ENCODE data around the gene APH1B.

Gene APH1B

GRCh38 chr15:63345391-63345752 is 68.0 kb downstream of the APH1B start:
- no peak overlapping the region for H3K27ac ChIP-seq (ENCODE audit: low read depth, low read length)
- H3K9me3 ChIP-seq (ENCODE audit: control insufficient read depth in 5 of 5, low read length in 5 of 5) = no peaks in the 10 kb centered on the region
- H3K27me3 ChIP-seq (ENCODE audit: control insufficient read depth in 5 of 5, insufficient read depth in 4 of 5, low read length in 5 of 5) = no peaks in the 10 kb centered on the region
- H3K9ac ChIP-seq (ENCODE audit: low read length in 5 of 5) = no peak overlapping the region
- H3K36me3 ChIP-seq (ENCODE audit: control insufficient read depth in 5 of 5, insufficient read depth in 5 of 5, low read length in 5 of 5) = no peaks in the 10 kb centered on the region
- peaks cover 13 to 31% (median 25%) of the 10 kb centered on the region in 5 donors for H3K4me1 ChIP-seq (ENCODE audit: control insufficient read depth in 5 of 5, insufficient read depth in 5 of 5, low read length in 5 of 5)
- H3K4me3 ChIP-seq (ENCODE audit: low read depth in 1 of 5, low read length in 5 of 5) = no peak overlapping the region

DNA sequence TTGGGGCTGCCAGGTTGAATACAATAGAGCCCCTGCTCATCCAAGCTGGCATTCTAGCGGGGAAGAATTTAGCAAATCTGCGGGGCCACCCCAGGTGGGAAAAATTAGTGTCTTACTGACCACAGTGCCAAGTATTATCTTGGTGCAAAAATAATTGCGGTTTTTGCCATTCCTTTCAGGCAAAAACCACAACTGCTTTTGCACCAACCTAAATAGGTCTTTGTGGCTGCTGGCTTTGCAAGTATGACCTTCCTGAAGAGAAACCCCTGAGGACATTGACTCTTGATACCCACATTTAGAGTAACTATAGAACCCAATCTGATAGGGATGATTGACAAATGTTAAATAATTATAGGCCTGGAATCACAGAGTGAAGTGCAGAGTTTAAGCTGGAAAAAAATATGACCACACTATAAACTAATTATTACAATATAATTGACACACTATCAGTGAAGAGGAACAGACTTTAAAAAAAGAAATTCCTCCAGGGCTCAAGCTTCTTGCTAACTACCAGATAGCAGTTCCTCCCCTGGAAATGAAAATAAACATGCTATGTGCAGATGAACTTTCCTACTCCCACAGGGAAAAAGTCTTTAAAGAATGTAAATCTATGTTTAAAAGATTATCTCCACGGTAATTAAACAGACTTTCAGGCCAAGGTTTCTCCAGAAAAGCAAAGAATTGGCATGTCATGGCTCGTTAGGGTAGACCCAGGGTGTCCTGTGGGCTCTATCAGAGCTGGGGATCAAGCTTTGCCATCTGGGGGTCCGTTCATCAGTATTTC is 69.9 kb downstream of the APH1B start:
- Histone ChIP-seq H3K36me3 (ENCODE audit: control insufficient read depth in 5 of 5, insufficient read depth in 5 of 5, low read length in 5 of 5) (no peaks in the 10 kb centered on the region), H3K4me1 (ENCODE audit: control insufficient read depth in 5 of 5, insufficient read depth in 5 of 5, low read length in 5 of 5) (peaks cover 13 to 35% (median 29%) of the 10 kb centered on the region in 5 donors), H3K27me3 (ENCODE audit: control insufficient read depth in 5 of 5, insufficient read depth in 4 of 5, low read length in 5 of 5) (no peaks in the 10 kb centered on the region), H3K4me3 (ENCODE audit: low read depth in 1 of 5, low read length in 5 of 5) (no peak overlapping the region), H3K9ac (ENCODE audit: low read length in 5 of 5) (no peak overlapping the region), H3K9me3 (ENCODE audit: control insufficient read depth in 5 of 5, low read length in 5 of 5) (no peaks in the 10 kb centered on the region), H3K27ac (ENCODE audit: low read depth, low read length) (no peak overlapping the region)

DNA sequence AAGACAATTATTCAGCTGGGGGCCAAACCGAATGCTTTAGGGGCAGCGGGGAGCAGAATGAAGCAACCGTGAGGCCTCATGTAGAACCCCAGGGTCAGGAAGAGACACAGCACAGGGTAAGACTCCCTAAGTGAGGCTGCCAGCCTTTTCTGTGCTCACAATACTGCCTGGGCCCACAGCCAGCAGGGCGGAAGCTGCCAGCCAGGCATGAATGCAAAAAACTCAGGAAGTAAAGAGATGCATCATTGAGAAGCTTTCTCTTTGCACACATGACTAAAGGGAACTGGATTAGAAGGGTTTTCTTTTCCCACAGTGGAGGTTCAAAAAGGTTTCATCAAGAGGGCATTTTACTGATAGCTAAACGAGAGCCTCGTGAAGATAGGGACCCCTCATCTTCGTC is 71.0 kb downstream of the APH1B start:
- Histone ChIP-seq H3K36me3 (ENCODE audit: control insufficient read depth in 5 of 5, insufficient read depth in 5 of 5, low read length in 5 of 5) (no peaks in the 10 kb centered on the region), H3K9ac (ENCODE audit: low read length in 5 of 5) (peak overlapping the region in 1 of 5 donors; percentile 8), H3K4me3 (ENCODE audit: low read depth in 1 of 5, low read length in 5 of 5) (no peak overlapping the region), H3K9me3 (ENCODE audit: control insufficient read depth in 5 of 5, low read length in 5 of 5) (no peaks in the 10 kb centered on the region), H3K27ac (ENCODE audit: low read depth, low read length) (peak overlapping the region; percentile 85), H3K4me1 (ENCODE audit: control insufficient read depth in 5 of 5, insufficient read depth in 5 of 5, low read length in 5 of 5) (peaks cover 13 to 35% (median 29%) of the 10 kb centered on the region in 5 donors), H3K27me3 (ENCODE audit: control insufficient read depth in 5 of 5, insufficient read depth in 4 of 5, low read length in 5 of 5) (no peaks in the 10 kb centered on the region)

- H3K4me1 ChIP-seq (ENCODE audit: control insufficient read depth in 5 of 5, insufficient read depth in 5 of 5, low read length in 5 of 5) = peaks cover 13 to 35% (median 29%) of the 10 kb centered on the region in 5 donors
- H3K9me3 ChIP-seq (ENCODE audit: control insufficient read depth in 5 of 5, low read length in 5 of 5) = no peaks in the 10 kb centered on the region
- H3K4me3 ChIP-seq (ENCODE audit: low read depth in 1 of 5, low read length in 5 of 5) = no peak overlapping the region
- H3K27me3 ChIP-seq (ENCODE audit: control insufficient read depth in 5 of 5, insufficient read depth in 4 of 5, low read length in 5 of 5) = no peaks in the 10 kb centered on the region
- H3K36me3 ChIP-seq (ENCODE audit: control insufficient read depth in 5 of 5, insufficient read depth in 5 of 5, low read length in 5 of 5) = no peaks in the 10 kb centered on the region
- H3K27ac ChIP-seq (ENCODE audit: low read depth, low read length) = peak overlapping the region; percentile 85
- H3K9ac ChIP-seq (ENCODE audit: low read length in 5 of 5) = no peak overlapping the region
These were observed 71.8 kb downstream of the APH1B start for GRCh38 chr15:63349156-63349555.

- Histone ChIP-seq H3K36me3 (ENCODE audit: control insufficient read depth in 5 of 5, insufficient read depth in 5 of 5, low read length in 5 of 5) (no peaks in the 10 kb centered on the region), H3K4me3 (ENCODE audit: low read depth in 1 of 5, low read length in 5 of 5) (peak overlapping the region in 1 of 5 donors; percentile 12), H3K9ac (ENCODE audit: low read length in 5 of 5) (peak overlapping the region in 1 of 5 donors; percentile 41), H3K27me3 (ENCODE audit: control insufficient read depth in 5 of 5, insufficient read depth in 4 of 5, low read length in 5 of 5) (no peaks in the 10 kb centered on the region), H3K4me1 (ENCODE audit: control insufficient read depth in 5 of 5, insufficient read depth in 5 of 5, low read length in 5 of 5) (peaks cover 13 to 35% (median 29%) of the 10 kb centered on the region in 5 donors), H3K9me3 (ENCODE audit: control insufficient read depth in 5 of 5, low read length in 5 of 5) (no peaks in the 10 kb centered on the region), H3K27ac (ENCODE audit: low read depth, low read length) (peak overlapping the region; percentile 85)
These were observed 72.2 kb downstream of the APH1B start for GRCh38 chr15:63349621-63350020.

DNA sequence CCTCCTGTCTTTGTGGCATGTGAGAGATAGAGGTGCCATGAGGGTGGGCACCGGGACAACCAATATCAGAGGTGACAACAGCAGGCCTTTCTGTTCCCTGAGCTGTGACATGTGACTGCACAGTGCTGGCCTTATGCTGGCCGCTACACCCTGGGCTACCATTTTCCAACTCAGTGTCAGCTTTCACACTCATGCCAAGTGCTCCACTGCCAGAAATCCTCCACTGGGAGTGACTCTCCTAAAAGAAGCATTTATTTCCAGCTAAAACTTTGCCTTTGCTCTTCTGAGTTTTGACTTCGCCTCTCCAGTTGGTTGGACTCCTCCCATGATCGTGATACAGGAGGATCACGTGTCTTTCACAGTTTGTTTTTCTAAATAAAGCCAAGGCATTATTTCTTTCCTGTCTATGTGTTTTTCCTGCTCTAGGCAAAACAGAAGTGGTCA is 72.8 kb downstream of the APH1B start:
- peak overlapping the region; percentile 85 for H3K27ac ChIP-seq (ENCODE audit: low read depth, low read length)
- peaks cover 13 to 35% (median 29%) of the 10 kb centered on the region in 5 donors for H3K4me1 ChIP-seq (ENCODE audit: control insufficient read depth in 5 of 5, insufficient read depth in 5 of 5, low read length in 5 of 5)
- H3K36me3 ChIP-seq (ENCODE audit: control insufficient read depth in 5 of 5, insufficient read depth in 5 of 5, low read length in 5 of 5) = no peaks in the 10 kb centered on the region
- no peak overlapping the region for H3K4me3 ChIP-seq (ENCODE audit: low read depth in 1 of 5, low read length in 5 of 5)
- no peaks in the 10 kb centered on the region for H3K9me3 ChIP-seq (ENCODE audit: control insufficient read depth in 5 of 5, low read length in 5 of 5)
- no peaks in the 10 kb centered on the region for H3K27me3 ChIP-seq (ENCODE audit: control insufficient read depth in 5 of 5, insufficient read depth in 4 of 5, low read length in 5 of 5)
- no peak overlapping the region for H3K9ac ChIP-seq (ENCODE audit: low read length in 5 of 5)

DNA sequence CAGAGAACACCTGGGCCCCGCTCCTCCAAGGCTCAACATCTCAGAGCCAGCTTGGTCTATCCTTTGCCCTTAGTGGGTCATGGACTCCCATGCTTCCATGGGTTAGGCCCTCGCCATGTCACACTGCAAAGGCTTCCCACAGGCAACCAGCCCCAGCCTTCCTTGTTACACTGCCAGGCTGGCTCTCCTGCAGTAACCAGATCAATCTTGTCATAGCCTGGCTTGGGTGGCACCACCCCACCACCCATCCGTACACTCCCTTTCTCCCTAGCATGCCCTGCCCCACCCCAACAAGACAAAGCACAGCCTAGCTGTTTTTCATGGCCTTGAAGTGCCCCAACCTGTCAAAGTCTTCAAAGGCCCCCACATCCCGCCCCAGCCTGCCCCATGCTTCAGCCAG is 73.8 kb downstream of the APH1B start:
- Histone ChIP-seq H3K4me3 (ENCODE audit: low read depth in 1 of 5, low read length in 5 of 5) (no peak overlapping the region), H3K36me3 (ENCODE audit: control insufficient read depth in 5 of 5, insufficient read depth in 5 of 5, low read length in 5 of 5) (no peaks in the 10 kb centered on the region), H3K9ac (ENCODE audit: low read length in 5 of 5) (no peak overlapping the region), H3K4me1 (ENCODE audit: control insufficient read depth in 5 of 5, insufficient read depth in 5 of 5, low read length in 5 of 5) (peaks cover 13 to 35% (median 29%) of the 10 kb centered on the region in 5 donors), H3K27me3 (ENCODE audit: control insufficient read depth in 5 of 5, insufficient read depth in 4 of 5, low read length in 5 of 5) (no peaks in the 10 kb centered on the region), H3K27ac (ENCODE audit: low read depth, low read length) (no peak overlapping the region), H3K9me3 (ENCODE audit: control insufficient read depth in 5 of 5, low read length in 5 of 5) (no peaks in the 10 kb centered on the region)

GRCh38 chr15:63352808-63353207 is 75.4 kb downstream of the APH1B start:
- Histone ChIP-seq H3K9ac (ENCODE audit: low read length in 5 of 5) (no peak overlapping the region), H3K27me3 (ENCODE audit: control insufficient read depth in 5 of 5, insufficient read depth in 4 of 5, low read length in 5 of 5) (no peaks in the 10 kb centered on the region), H3K9me3 (ENCODE audit: control insufficient read depth in 5 of 5, low read length in 5 of 5) (no peaks in the 10 kb centered on the region), H3K4me1 (ENCODE audit: control insufficient read depth in 5 of 5, insufficient read depth in 5 of 5, low read length in 5 of 5) (peaks cover 13 to 30% (median 29%) of the 10 kb centered on the region in 5 donors), H3K27ac (ENCODE audit: low read depth, low read length) (no peak overlapping the region), H3K36me3 (ENCODE audit: control insufficient read depth in 5 of 5, insufficient read depth in 5 of 5, low read length in 5 of 5) (no peaks in the 10 kb centered on the region), H3K4me3 (ENCODE audit: low read depth in 1 of 5, low read length in 5 of 5) (no peak overlapping the region)

DNA sequence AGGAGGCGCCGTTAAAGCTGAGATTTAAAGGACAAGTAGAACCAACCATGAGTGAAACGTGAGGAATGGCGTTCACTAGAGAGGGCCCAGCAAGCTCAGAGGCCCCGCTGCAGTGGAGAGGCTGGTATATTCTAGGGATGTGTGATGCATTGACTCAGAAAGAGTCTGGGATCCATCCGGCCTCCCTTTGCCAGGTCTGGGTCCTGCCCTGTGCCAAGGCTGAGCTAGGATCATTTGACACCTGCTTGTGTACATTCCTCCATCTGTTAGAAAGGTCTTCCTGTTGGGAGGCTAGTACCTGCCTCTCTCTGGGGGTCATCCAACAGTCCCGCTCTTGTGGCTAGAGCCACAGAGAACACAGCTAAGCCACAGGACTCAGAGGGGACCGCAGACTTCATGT is 75.9 kb downstream of the APH1B start:
- Histone ChIP-seq H3K9me3 (ENCODE audit: control insufficient read depth in 5 of 5, low read length in 5 of 5) (no peaks in the 10 kb centered on the region), H3K36me3 (ENCODE audit: control insufficient read depth in 5 of 5, insufficient read depth in 5 of 5, low read length in 5 of 5) (no peaks in the 10 kb centered on the region), H3K9ac (ENCODE audit: low read length in 5 of 5) (no peak overlapping the region), H3K27ac (ENCODE audit: low read depth, low read length) (no peak overlapping the region), H3K27me3 (ENCODE audit: control insufficient read depth in 5 of 5, insufficient read depth in 4 of 5, low read length in 5 of 5) (no peaks in the 10 kb centered on the region), H3K4me3 (ENCODE audit: low read depth in 1 of 5, low read length in 5 of 5) (no peak overlapping the region), H3K4me1 (ENCODE audit: control insufficient read depth in 5 of 5, insufficient read depth in 5 of 5, low read length in 5 of 5) (peaks cover 13 to 26% (median 25%) of the 10 kb centered on the region in 5 donors)

GRCh38 chr15:63353887-63354286 is 76.5 kb downstream of the APH1B start:
- Histone ChIP-seq H3K4me3 (ENCODE audit: low read depth in 1 of 5, low read length in 5 of 5) (no peak overlapping the region), H3K27me3 (ENCODE audit: control insufficient read depth in 5 of 5, insufficient read depth in 4 of 5, low read length in 5 of 5) (no peaks in the 10 kb centered on the region), H3K27ac (ENCODE audit: low read depth, low read length) (no peak overlapping the region), H3K9me3 (ENCODE audit: control insufficient read depth in 5 of 5, low read length in 5 of 5) (no peaks in the 10 kb centered on the region), H3K9ac (ENCODE audit: low read length in 5 of 5) (no peak overlapping the region), H3K36me3 (ENCODE audit: control insufficient read depth in 5 of 5, insufficient read depth in 5 of 5, low read length in 5 of 5) (no peaks in the 10 kb centered on the region), H3K4me1 (ENCODE audit: control insufficient read depth in 5 of 5, insufficient read depth in 5 of 5, low read length in 5 of 5) (peaks cover 7 to 20% (median 19%) of the 10 kb centered on the region in 5 donors)
